ENCODE data around the gene RRP1B. TPM values are rescaled to one million over a fixed set of nuclear protein-coding genes. Genes with fewer than 3 reads are reported as not detected.

The RRP1B gene
- total and polyA plus RNA-seq, 2 experiments from 2014 or later: 54.8 to 95.7 TPM

DNA sequence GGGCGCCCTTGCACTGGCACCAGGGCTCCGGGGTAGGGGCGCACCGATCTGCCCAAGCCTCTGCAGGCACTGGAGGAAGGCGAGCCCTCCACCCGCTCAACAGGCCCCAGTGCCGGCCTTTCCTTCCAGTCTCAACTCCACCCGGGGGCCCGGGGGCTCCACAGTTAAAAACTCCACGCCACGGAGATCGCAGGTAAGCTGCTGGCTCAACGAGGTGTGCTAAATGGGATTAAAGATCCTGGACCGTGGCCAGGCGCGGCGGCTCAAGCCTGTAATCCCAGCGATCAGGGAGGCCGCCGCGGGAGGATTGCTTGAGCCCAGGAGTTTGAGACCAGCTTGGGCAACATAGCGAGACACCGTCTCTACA, 608 bp upstream of the RRP1B start:
- Histone ChIP-seq H2AFZ (peak overlapping the region; percentile 94), H3K4me3 (no peak overlapping the region; the same call in 1 of the 2 replicates), H4K20me1 (replicated peaks; ENCODE audit: insufficient read depth) (peaks cover 22% of the 10 kb centered on the region), H3F3A (replicated peaks; ENCODE audit: low read depth) (peaks cover 17% of the 10 kb centered on the region; the same call in 1 of the 2 replicates), H3K9me2 (ENCODE audit: insufficient read depth) (no peaks in the 10 kb centered on the region), H3K4me2 (no peak overlapping the region), H3K27me3 (ENCODE audit: insufficient read depth) (no peaks in the 10 kb centered on the region), H3K36me3 (ENCODE audit: insufficient read depth) (peaks cover 15% of the 10 kb centered on the region), H3K27ac (ENCODE audit: low read depth) (no peak overlapping the region), H3K4me1 (ENCODE audit: insufficient read depth) (peaks cover 14% of the 10 kb centered on the region), H3K79me2 (replicated peaks; ENCODE audit: insufficient read depth) (peaks cover 43% of the 10 kb centered on the region)
- peaks cover 12% of the 10 kb centered on the region for H3K27me3 Mint-ChIP-seq (ENCODE audit: insufficient read depth, low read depth, poor library complexity)
- H3K9me3 Mint-ChIP-seq: peaks cover 4% of the 10 kb centered on the region; the same call in 1 of the 3 replicates
- peaks cover 33% of the 10 kb centered on the region for H3K36me3 Mint-ChIP-seq (ENCODE audit: low read depth)
- peak overlapping the region; percentile 63 for H3K4me3 Mint-ChIP-seq
- peak overlapping the region; percentile 89; the same call in 1 of the 2 replicates for H3K27ac Mint-ChIP-seq
- no peak for TF ChIP-seq STAT1 (IDR thresholded peaks at IDR 0.05; ENCODE audit: unreplicated experiment)
- no peak for TF ChIP-seq EZH2phosphoT487 (IDR thresholded peaks at IDR 0.05; ENCODE audit: unreplicated experiment)
- TF ChIP-seq, protein P1, sequence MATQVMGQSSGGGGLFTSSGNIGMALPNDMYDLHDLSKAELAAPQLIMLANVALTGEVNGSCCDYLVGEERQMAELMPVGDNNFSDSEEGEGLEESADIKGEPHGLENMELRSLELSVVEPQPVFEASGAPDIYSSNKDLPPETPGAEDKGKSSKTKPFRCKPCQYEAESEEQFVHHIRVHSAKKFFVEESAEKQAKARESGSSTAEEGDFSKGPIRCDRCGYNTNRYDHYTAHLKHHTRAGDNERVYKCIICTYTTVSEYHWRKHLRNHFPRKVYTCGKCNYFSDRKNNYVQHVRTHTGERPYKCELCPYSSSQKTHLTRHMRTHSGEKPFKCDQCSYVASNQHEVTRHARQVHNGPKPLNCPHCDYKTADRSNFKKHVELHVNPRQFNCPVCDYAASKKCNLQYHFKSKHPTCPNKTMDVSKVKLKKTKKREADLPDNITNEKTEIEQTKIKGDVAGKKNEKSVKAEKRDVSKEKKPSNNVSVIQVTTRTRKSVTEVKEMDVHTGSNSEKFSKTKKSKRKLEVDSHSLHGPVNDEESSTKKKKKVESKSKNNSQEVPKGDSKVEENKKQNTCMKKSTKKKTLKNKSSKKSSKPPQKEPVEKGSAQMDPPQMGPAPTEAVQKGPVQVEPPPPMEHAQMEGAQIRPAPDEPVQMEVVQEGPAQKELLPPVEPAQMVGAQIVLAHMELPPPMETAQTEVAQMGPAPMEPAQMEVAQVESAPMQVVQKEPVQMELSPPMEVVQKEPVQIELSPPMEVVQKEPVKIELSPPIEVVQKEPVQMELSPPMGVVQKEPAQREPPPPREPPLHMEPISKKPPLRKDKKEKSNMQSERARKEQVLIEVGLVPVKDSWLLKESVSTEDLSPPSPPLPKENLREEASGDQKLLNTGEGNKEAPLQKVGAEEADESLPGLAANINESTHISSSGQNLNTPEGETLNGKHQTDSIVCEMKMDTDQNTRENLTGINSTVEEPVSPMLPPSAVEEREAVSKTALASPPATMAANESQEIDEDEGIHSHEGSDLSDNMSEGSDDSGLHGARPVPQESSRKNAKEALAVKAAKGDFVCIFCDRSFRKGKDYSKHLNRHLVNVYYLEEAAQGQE (IDR thresholded peaks at IDR 0.05; ENCODE audit: unreplicated experiment): no peak
- no peak for TF ChIP-seq EZH2 (IDR thresholded peaks at IDR 0.05; ENCODE audit: low read depth, unreplicated experiment)
- TF ChIP-seq JUNB (IDR thresholded peaks at IDR 0.05; ENCODE audit: unreplicated experiment): no peak
- TF ChIP-seq, protein P2, sequence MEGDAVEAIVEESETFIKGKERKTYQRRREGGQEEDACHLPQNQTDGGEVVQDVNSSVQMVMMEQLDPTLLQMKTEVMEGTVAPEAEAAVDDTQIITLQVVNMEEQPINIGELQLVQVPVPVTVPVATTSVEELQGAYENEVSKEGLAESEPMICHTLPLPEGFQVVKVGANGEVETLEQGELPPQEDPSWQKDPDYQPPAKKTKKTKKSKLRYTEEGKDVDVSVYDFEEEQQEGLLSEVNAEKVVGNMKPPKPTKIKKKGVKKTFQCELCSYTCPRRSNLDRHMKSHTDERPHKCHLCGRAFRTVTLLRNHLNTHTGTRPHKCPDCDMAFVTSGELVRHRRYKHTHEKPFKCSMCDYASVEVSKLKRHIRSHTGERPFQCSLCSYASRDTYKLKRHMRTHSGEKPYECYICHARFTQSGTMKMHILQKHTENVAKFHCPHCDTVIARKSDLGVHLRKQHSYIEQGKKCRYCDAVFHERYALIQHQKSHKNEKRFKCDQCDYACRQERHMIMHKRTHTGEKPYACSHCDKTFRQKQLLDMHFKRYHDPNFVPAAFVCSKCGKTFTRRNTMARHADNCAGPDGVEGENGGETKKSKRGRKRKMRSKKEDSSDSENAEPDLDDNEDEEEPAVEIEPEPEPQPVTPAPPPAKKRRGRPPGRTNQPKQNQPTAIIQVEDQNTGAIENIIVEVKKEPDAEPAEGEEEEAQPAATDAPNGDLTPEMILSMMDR (conservative IDR thresholded peaks at IDR 0.05; ENCODE audit: low read depth in 2 of 2): no peak
- no peak for TF ChIP-seq CREB1 (CRISPR knock-in tag; IDR thresholded peaks at IDR 0.05; ENCODE audit: low read depth)
- TF ChIP-seq, protein P3, sequence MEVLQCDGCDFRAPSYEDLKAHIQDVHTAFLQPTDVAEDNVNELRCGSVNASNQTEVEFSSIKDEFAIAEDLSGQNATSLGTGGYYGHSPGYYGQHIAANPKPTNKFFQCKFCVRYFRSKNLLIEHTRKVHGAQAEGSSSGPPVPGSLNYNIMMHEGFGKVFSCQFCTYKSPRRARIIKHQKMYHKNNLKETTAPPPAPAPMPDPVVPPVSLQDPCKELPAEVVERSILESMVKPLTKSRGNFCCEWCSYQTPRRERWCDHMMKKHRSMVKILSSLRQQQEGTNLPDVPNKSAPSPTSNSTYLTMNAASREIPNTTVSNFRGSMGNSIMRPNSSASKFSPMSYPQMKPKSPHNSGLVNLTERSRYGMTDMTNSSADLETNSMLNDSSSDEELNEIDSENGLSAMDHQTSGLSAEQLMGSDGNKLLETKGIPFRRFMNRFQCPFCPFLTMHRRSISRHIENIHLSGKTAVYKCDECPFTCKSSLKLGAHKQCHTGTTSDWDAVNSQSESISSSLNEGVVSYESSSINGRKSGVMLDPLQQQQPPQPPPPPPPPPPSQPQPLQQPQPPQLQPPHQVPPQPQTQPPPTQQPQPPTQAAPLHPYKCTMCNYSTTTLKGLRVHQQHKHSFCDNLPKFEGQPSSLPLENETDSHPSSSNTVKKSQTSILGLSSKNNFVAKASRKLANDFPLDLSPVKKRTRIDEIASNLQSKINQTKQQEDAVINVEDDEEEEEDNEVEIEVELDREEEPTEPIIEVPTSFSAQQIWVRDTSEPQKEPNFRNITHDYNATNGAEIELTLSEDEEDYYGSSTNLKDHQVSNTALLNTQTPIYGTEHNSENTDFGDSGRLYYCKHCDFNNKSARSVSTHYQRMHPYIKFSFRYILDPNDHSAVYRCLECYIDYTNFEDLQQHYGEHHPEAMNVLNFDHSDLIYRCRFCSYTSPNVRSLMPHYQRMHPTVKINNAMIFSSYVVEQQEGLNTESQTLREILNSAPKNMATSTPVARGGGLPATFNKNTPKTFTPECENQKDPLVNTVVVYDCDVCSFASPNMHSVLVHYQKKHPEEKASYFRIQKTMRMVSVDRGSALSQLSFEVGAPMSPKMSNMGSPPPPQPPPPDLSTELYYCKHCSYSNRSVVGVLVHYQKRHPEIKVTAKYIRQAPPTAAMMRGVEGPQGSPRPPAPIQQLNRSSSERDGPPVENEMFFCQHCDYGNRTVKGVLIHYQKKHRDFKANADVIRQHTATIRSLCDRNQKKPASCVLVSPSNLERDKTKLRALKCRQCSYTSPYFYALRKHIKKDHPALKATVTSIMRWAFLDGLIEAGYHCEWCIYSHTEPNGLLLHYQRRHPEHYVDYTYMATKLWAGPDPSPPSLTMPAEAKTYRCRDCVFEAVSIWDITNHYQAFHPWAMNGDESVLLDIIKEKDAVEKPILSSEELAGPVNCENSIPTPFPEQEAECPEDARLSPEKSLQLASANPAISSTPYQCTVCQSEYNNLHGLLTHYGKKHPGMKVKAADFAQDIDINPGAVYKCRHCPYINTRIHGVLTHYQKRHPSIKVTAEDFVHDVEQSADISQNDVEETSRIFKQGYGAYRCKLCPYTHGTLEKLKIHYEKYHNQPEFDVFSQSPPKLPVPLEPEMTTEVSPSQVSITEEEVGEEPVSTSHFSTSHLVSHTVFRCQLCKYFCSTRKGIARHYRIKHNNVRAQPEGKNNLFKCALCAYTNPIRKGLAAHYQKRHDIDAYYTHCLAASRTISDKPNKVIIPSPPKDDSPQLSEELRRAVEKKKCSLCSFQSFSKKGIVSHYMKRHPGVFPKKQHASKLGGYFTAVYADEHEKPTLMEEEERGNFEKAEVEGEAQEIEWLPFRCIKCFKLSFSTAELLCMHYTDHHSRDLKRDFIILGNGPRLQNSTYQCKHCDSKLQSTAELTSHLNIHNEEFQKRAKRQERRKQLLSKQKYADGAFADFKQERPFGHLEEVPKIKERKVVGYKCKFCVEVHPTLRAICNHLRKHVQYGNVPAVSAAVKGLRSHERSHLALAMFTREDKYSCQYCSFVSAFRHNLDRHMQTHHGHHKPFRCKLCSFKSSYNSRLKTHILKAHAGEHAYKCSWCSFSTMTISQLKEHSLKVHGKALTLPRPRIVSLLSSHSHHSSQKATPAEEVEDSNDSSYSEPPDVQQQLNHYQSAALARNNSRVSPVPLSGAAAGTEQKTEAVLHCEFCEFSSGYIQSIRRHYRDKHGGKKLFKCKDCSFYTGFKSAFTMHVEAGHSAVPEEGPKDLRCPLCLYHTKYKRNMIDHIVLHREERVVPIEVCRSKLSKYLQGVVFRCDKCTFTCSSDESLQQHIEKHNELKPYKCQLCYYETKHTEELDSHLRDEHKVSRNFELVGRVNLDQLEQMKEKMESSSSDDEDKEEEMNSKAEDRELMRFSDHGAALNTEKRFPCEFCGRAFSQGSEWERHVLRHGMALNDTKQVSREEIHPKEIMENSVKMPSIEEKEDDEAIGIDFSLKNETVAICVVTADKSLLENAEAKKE (CRISPR knock-in tag; IDR thresholded peaks at IDR 0.05): no peak
- TF ChIP-seq, protein P4, sequence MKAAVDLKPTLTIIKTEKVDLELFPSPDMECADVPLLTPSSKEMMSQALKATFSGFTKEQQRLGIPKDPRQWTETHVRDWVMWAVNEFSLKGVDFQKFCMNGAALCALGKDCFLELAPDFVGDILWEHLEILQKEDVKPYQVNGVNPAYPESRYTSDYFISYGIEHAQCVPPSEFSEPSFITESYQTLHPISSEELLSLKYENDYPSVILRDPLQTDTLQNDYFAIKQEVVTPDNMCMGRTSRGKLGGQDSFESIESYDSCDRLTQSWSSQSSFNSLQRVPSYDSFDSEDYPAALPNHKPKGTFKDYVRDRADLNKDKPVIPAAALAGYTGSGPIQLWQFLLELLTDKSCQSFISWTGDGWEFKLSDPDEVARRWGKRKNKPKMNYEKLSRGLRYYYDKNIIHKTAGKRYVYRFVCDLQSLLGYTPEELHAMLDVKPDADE (IDR thresholded peaks at IDR 0.05): no peak
- TF ChIP-seq ZNF114 (CRISPR knock-in tag; IDR thresholded peaks at IDR 0.05): no peak
- TF ChIP-seq ZNF331 (CRISPR knock-in tag; IDR thresholded peaks at IDR 0.05; ENCODE audit: low read depth): no peak
- TF ChIP-seq NANOG (IDR thresholded peaks at IDR 0.05; ENCODE audit: borderline replicate concordance): no peak
- no peak for TF ChIP-seq POLR2AphosphoS5 (IDR thresholded peaks at IDR 0.05; ENCODE audit: low read depth)
- H3K4me1 Mint-ChIP-seq: peaks cover 19% of the 10 kb centered on the region
- DNase-seq (ENCODE audit: low spot score): no peak
- ATAC-seq: no peak; the same call in 2 of the 3 replicates

Measured in GM23338 (cell line).